GM18507 (cell line): Measurements from ENCODE around the gene ITIH5.

ENCODE experiments used
- DNase-seq: peaks from one replicate; pipeline ENCODE4 v3.0.0; 2011; ENCODE audit warnings: low read depth; ENCODE audit not compliant: insufficient read length; ENCODE audit errors: extremely low spot score
- FAIRE-seq: peaks from 2 replicates; lab custom pipeline; 2011; peaks lifted over from hg19 to GRCh38; lab: Jason Lieb, UNC

Gene ITIH5

GRCh38 chr10:7596356-7596755 is 70.4 kb downstream of the ITIH5 start:
- no peak for FAIRE-seq
- no peak for DNase-seq

GRCh38 chr10:7593905-7594304 is 72.9 kb downstream of the ITIH5 start:
- FAIRE-seq (no peak), DNase-seq (no peak)

- DNase-seq (no peak), FAIRE-seq (no peak)
Measured at GRCh38 chr10:7593063-7593462, 73.7 kb downstream of the ITIH5 start.

- DNase-seq (no peak), FAIRE-seq (no peak)
Measured at GRCh38 chr10:7592627-7593026, 74.1 kb downstream of the ITIH5 start.

- DNase-seq (no peak), FAIRE-seq (no peak)
Measured at GRCh38 chr10:7590271-7590670, 76.5 kb downstream of the ITIH5 start.

GRCh38 chr10:7589748-7590147 is 77.0 kb downstream of the ITIH5 start:
- DNase-seq (no peak), FAIRE-seq (no peak)

- FAIRE-seq: no peak
- DNase-seq: no peak
Measured at GRCh38 chr10:7587865-7588188, 78.9 kb downstream of the ITIH5 start.

- FAIRE-seq: no peak
- DNase-seq: no peak
Measured at GRCh38 chr10:7587168-7587864, 79.5 kb downstream of the ITIH5 start.

- FAIRE-seq (no peak), DNase-seq (no peak)
Measured at GRCh38 chr10:7585228-7585627, 81.5 kb downstream of the ITIH5 start.

GRCh38 chr10:7583626-7584025 is 83.1 kb downstream of the ITIH5 start:
- FAIRE-seq (no peak), DNase-seq (no peak)

GRCh38 chr10:7580520-7580919 is 86.2 kb downstream of the ITIH5 start:
- DNase-seq (no peak), FAIRE-seq (no peak)

- FAIRE-seq (no peak), DNase-seq (no peak)
Measured at GRCh38 chr10:7579681-7580080, 87.1 kb downstream of the ITIH5 start.

GRCh38 chr10:7577579-7577978 is 89.2 kb downstream of the ITIH5 start:
- FAIRE-seq: no peak
- DNase-seq: no peak

GRCh38 chr10:7577176-7577575 is 89.6 kb downstream of the ITIH5 start:
- no peak for FAIRE-seq

GRCh38 chr10:7576340-7576739 is 90.4 kb downstream of the ITIH5 start:
- FAIRE-seq: no peak
- DNase-seq: no peak

More at GRCh38 chr10:7577176-7577575, 89.6 kb downstream of the ITIH5 start:
- no peak for DNase-seq

- no peak for DNase-seq
- no peak for FAIRE-seq
Measured at GRCh38 chr10:7572391-7572790, 94.4 kb downstream of the ITIH5 start.

- DNase-seq (no peak), FAIRE-seq (no peak)
Measured at GRCh38 chr10:7571981-7572380, 94.8 kb downstream of the ITIH5 start.

- DNase-seq: no peak
- FAIRE-seq: no peak
Measured at GRCh38 chr10:7567911-7568620, 98.7 kb downstream of the ITIH5 start.

- DNase-seq: no peak
Measured at GRCh38 chr10:7566891-7567290, 99.9 kb downstream of the ITIH5 start.

GRCh38 chr10:7565871-7566270 is 100.9 kb downstream of the ITIH5 start:
- FAIRE-seq: no peak

More at GRCh38 chr10:7566891-7567290, 99.9 kb downstream of the ITIH5 start:
- no peak for FAIRE-seq

GRCh38 chr10:7563770-7564169 is 103.0 kb downstream of the ITIH5 start:
- no peak for FAIRE-seq

More at GRCh38 chr10:7565871-7566270, 100.9 kb downstream of the ITIH5 start:
- DNase-seq: no peak

More at GRCh38 chr10:7563770-7564169, 103.0 kb downstream of the ITIH5 start:
- DNase-seq: no peak
